Eye (tissue), 1 donor: ENCODE data around the gene PAH.

Source experiments
- DNase-seq: peaks from one replicate; pipeline ENCODE4 v3.0.0-alpha.2; 2015

Gene PAH

DNA sequence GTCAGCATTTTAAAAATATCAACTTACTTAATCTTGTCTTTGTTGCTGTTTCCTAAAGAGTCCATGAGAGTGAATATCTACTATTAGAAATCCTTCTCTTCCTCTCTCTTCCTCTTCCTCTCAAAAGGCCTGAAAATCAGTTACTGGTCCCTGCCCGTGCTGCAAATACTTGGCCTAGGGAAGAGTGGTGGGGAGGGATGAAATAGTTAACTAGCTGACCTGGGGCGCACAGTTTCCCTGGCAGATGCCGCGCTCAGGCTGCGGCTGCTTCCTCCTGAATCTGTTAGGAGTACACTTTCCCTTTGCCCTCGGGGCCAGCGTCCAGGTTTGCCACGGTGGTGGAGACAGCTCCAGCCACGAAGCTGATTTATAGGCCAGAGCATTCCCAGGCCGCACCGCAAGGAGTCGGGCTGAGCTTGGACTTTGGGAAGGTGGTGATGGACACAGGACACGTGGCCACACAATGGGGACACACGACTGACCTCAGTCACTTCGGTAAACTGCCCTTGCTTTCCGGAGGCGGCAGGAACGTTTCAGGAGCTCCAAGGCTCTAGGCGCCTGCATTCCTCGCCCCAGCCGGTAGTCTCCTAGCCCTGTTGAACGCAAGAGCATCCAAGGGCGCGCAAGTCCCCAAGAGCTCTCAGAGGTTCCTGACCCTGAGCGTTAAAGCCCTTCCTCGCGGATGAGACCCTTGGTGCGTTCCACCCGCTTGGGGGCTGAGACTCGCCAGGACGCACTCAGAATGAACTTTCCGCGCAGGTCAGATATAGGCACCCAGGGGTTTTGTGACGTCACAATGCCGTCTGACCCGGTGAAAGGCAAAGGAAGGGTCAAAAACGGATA lies 33.3 kb upstream of the PAH start:
- DNase-seq, result peak; percentile 88

DNA sequence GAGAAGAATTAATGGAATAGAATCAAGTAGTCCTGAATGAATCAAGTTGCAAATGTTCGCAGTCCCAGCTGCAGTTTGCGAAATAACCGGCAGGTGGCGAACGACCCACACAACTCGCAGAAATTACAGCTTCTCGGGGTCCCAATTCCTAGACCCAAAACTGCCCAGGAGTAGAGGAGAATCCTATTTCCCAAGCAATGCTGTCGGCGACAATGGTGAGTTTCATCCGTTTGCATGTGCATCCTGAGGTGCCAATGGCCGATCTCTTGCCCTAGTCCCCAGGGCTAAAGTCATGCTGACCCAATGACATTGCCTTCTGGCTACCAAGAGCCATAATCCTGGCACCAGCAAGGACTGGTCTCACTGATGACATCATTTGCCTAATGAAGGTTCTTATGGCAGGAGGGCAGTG lies 31.9 kb upstream of the PAH start:
- peak; percentile 90 for DNase-seq

GRCh38 chr12:102946042-102946441 lies 29.0 kb upstream of the PAH start:
- DNase-seq, result no peak

DNA sequence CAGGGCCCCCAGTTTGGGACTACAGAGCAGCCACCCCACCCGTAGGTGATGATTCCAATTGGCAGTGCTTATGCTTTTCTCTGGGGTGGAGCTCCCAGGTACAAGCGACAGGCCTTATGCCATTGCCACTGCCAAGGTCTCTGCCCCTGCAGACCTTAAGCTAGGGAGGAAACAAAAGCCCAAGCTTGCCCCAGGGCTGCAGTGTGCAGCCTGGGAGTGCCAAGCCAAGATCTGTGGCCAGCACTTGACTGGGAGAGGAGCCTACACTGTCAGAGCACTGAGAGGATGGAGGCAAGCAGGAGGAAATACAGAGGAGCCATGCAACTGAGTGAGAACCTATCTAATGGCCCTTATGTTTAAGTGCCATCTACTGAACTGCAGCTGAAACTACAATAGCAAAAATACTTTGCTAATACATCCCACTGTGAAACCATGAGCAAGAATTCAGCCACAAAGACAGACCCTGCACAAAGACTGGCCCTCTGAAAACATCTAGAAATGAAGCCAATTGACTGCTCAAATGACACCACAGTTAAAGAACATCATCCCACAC lies 22.7 kb upstream of the PAH start:
- DNase-seq, result no peak

DNA sequence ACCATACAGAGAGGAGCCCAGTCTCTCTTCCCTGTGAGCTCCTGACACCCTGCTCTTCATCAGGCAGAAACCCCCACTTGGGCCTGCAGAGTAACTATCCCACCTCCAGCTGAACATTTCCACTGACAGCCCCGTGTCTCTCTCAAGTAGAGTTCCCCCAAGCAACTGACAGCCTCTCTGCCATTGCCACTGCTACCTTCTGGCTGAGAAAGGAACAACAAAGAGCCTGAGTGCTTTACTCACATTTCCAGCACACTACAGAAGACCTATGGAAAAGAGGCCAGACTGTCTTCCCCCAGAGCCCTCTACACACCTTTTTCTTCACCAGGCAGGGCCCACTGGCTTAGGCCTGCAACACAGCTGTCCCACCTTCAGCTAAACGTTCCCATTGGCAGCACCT lies 22.0 kb upstream of the PAH start:
- no peak for DNase-seq

- no peak for DNase-seq
These were observed 16.1 kb upstream of the PAH start for GRCh38 chr12:102933168-102933567.

- no peak for DNase-seq
These were observed 10.2 kb upstream of the PAH start for GRCh38 chr12:102927220-102927619.

GRCh38 chr12:102921240-102921639 lies 4.2 kb upstream of the PAH start:
- no peak for DNase-seq

GRCh38 chr12:102920271-102920670 lies 3.2 kb upstream of the PAH start:
- no peak for DNase-seq

DNA sequence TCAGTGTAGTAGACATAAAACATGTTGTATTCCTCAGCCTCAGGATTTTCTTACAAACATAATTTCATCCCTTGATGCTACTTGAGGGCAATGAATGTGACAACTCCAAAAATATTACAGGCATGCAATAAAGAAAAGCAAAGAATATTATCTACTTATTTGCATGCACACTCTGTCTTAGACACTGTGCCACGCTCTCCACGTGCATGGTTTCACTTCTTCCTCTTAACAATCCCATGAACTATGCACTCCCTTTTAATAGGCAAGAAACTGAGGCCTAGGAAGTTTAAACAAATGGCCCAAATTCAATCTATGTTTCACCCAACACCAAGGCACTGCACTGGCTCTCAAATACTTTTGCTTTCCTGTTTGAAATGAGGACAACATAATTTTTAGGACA lies 1.8 kb upstream of the PAH start:
- no peak for DNase-seq

DNA sequence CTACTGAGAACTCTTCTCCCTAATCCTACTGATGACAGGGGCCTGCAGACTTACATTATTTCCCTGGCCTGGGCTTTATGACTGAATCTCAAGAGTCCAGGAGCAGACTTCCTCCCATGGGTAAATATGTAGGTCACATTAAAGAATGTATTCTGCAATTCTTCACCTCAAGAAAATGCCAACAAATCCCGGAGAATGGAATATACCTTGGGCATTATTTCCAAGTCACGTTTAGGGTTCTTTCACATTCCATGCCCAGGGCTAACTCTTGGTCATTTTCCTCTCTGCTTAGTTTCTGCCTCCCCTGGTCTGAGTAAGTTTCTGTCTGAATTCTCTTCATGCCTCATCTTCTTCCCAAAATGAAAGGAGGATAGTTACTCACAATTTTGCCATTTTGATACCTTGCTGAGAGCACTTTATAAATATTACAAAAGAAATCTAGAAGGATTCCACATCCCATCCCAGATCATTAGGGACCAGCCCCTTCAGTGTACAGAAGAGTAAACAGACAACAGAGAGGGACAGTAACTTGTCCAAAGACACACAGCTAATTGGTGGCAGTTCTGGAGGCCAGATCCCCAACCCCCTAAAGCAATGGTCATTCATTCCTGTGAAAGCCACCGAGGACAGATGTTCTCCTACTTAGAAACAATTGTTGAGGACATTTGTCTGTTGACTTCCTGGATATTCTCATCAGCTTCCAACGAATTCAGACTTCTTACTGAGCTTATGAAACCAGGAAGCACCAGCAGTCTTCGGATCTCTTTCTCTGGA lies 605 bp downstream of the PAH start:
- DNase-seq, result no peak

DNA sequence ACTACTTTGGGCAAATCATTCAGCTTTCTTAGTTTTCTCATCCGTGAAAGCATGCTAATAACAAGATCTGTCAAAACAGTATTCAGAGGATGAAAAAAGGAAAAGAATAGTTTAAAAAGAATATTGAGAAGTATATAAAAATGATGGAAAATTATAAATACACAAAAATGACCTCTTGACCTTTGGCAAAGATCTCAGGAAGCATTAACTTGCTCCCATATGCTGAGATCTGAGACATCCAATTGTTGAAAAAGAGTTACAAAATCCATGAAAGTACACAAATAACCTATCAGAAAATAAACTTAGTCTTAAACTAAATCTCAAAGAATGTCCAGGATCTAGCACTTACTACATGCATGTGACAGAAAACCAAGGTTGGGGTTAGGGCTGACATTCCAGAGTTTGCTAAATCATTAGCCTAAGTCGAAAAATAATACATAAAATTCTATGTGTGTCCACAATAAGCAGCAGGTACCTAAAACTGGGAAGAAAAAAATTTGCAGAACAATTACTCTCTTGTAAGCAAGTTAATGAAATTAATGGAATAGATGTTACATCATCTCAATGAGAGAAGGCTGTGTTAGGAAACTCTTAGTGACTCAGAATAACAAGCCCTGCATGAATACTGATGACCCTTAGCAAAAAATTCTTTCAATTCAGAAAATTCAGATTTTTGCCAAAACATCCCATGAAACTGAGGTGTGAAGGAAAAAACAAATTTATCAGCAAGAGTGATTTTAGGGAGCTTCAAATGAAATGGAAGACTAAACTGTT lies 3.4 kb downstream of the PAH start:
- DNase-seq, result no peak

DNA sequence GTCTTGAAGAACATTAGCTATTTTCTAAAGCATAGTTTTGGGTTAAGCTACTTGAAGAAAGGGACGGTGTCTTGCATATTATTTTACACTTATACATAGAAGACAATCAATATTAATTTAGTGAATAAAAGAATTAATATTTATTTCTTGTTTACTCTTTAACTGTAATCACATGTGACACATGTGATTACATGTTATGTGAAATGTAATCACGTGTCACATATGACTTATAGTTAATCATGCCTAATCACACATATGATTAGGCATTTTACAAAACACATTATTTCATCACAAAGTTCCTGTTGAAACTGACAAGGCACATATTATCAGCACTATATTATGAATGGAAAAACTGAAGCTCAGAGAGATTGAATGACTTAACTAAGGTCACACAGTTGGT lies 4.8 kb downstream of the PAH start:
- DNase-seq, result no peak

- DNase-seq, result no peak
These were observed 5.7 kb downstream of the PAH start for GRCh38 chr12:102911320-102911719.

DNA sequence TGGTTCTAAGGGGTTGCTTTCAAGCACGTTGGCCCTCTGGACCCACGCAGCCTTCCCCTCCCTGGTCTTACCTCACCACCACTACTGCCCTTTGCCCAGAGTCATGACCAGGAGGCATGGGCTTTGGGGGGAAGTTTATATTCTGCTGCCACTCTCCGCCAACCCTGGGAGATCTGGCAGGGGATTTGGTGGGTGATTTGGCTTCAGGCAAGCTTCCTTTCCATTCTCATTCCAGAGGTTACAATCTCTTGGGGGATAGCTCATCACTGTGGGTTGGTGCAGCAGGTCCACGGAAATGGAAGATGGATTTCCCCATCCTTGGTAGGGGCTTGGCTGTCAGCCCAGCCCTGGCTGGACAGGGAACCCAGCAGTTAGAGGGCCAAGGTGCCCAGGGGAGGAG lies 6.3 kb downstream of the PAH start:
- DNase-seq, result no peak

GRCh38 chr12:102910137-102910536 lies 6.9 kb downstream of the PAH start:
- no peak for DNase-seq

GRCh38 chr12:102907918-102908317 lies 9.1 kb downstream of the PAH start:
- no peak for DNase-seq

GRCh38 chr12:102905229-102905628 lies 11.8 kb downstream of the PAH start:
- DNase-seq, result no peak

DNA sequence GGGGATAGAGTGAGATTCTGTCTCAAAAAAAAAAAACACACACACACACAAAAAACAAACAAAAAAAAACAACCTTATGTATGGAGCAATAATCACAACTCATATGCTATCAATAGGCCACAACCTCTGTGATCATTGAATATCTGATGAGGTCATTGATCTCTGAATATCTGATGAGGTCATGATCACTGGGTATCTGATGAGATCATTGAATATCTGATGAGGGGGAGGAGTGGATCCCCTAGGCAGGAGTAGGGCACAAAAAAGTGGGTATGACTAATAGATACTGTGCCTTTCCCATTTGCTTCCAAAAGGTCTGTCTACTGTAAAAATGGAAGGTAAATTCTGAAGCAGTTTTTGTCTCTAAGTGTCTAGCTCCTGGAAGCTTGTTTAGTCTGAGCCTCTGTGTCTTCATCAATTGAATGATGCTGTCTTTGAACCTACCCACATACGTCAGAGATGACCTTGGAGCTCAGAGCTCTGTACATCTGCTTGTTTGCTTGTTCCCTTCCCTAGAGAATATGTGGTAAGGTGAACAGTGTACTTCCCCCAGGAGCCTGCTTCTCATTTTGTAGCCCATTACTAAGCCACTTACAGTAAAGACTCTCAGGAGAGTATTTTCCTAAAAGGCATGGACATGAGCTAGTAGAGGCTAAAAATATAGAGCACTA lies 13.6 kb downstream of the PAH start:
- no peak for DNase-seq

DNA sequence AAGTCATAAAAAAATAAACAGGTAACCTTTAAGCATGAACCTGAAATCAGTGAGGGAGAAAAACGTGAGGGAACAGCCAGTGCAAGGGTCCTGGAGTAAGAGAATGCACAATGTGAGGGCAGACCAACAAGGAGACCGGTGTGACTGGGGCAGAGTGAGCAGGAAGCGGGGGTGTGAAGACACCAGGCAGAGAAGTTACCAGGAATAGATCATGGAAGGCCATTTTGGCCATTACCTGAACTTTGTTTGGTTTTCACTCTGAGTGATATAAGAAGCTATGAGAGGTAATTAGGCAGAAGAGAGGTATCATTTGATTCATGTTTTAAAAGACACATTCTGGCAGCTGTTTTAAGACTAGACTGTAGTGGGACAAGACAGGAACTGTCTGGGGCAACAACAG lies 15.0 kb downstream of the PAH start:
- DNase-seq, result no peak

GRCh38 chr12:102900389-102900788 lies 16.7 kb downstream of the PAH start:
- DNase-seq, result no peak

DNA sequence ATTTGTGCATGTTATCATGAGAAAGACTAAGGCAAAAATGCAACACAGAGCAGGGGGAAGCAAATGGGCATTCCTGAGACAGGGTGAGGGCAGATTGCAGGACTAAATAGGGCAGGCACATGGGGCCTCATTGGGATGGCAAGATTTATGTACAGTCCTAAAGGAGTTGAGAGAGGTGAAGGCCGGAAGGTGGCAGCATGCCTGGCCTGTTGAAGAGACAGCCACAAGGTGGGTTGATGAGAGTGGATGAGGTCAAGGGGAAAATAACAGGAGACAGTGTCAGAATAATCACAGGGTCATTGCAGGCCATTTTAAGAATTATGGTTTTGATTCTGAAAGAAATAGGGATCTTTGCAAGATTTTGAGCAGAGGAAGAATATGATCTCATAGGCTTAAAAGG lies 21.0 kb downstream of the PAH start:
- no peak for DNase-seq

GRCh38 chr12:102891756-102892155 lies 25.3 kb downstream of the PAH start:
- peak; percentile 30 for DNase-seq
